Measurements from ENCODE around the gene METAP1. TPM values are rescaled to one million over a fixed set of nuclear protein-coding genes. Genes with fewer than 3 reads are reported as not detected.

METAP1 gene
- total RNA-seq, 2 experiments from 2014 or later = 42.6 to 52.8 TPM

DNA sequence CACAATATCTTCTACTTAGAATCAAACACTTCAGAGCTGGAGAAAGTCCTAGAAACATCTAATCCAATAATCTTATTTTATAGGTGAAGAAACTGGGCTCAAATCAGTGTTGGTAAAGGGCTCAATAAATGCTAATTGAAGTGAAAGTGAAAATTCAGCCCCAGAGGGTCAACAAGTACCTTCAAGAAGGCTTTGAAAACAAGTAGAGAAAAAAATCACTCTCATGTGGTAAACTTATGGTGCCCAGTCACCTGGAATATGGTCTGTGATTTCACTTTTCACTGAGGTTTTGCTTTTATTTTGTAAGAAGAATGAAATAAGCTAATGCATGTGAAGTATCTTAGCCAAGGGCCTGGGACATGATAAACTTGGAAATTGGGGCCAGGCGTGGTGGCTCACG lies 37.5 kb upstream of the METAP1 start:
- ChIA-PET POLR2A (interaction anchor here (0.8 kb wide), 1 partner anchor 130 kb away, joined by 3 read pairs; no protein-coding TSS in a partner anchor), CTCF (ENCODE audit: unreplicated experiment) (no interaction called here)
- intact Hi-C loops (cut with micrococcal nuclease; ENCODE audit: unreplicated experiment) = no loop called here
- no peak for DNase-seq (ENCODE audit: low spot score)
- Histone ChIP-seq H3K4me2 (ENCODE audit: low read length) (no peak overlapping the region), H3K4me1 (ENCODE audit: insufficient read depth, low read length, poor library complexity, severe bottlenecking) (no peaks in the 10 kb centered on the region), H3K27ac (ENCODE audit: low read depth, low read length, poor library complexity, severe bottlenecking) (no peak overlapping the region), H3K36me3 (ENCODE audit: insufficient read depth, low read length) (no peaks in the 10 kb centered on the region), H2AFZ (ENCODE audit: low read length) (no peak overlapping the region), H3K9me3 (ENCODE audit: low read length) (no peaks in the 10 kb centered on the region), H3K4me3 (ENCODE audit: low read depth, low read length, poor library complexity, severe bottlenecking) (no peak overlapping the region), H3K79me2 (ENCODE audit: insufficient read depth, low read depth, low read length) (no peaks in the 10 kb centered on the region), H3K9me2 (ENCODE audit: insufficient read depth, low read length) (no peaks in the 10 kb centered on the region), H4K20me1 (ENCODE audit: insufficient read depth, low read length) (no peaks in the 10 kb centered on the region)
- no peak for TF ChIP-seq EZH2phosphoT487 (IDR thresholded peaks at IDR 0.05; ENCODE audit: borderline replicate concordance, low read depth, low read length)
- TF ChIP-seq, protein P1, sequence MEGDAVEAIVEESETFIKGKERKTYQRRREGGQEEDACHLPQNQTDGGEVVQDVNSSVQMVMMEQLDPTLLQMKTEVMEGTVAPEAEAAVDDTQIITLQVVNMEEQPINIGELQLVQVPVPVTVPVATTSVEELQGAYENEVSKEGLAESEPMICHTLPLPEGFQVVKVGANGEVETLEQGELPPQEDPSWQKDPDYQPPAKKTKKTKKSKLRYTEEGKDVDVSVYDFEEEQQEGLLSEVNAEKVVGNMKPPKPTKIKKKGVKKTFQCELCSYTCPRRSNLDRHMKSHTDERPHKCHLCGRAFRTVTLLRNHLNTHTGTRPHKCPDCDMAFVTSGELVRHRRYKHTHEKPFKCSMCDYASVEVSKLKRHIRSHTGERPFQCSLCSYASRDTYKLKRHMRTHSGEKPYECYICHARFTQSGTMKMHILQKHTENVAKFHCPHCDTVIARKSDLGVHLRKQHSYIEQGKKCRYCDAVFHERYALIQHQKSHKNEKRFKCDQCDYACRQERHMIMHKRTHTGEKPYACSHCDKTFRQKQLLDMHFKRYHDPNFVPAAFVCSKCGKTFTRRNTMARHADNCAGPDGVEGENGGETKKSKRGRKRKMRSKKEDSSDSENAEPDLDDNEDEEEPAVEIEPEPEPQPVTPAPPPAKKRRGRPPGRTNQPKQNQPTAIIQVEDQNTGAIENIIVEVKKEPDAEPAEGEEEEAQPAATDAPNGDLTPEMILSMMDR (conservative IDR thresholded peaks at IDR 0.05; ENCODE audit: low read length) = no peak
- BruUV-seq (replicated peaks) = no TSS peak

DNA sequence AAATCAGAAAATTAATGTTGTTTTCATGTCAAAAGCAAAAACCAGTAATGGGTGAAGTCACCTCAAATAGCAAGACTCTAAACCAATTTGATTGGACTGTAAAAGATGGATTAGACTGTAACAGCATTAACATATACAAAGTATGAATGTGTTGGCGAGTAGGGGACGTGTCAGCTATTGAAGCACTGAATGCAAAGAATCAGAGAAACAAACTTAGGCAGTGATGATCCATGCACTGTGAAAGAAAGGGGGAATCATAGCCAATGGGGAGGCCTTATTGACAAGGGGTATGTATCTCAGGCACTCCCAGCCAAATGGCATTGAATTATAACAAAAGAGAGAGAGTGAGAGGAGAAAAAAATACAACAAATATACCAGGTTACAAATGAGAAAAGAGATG lies 36.1 kb upstream of the METAP1 start:
- BruUV-seq (replicated peaks) = no TSS peak
- TF ChIP-seq, protein P1 (conservative IDR thresholded peaks at IDR 0.05; ENCODE audit: low read length) = no peak
- no peak for TF ChIP-seq EZH2phosphoT487 (IDR thresholded peaks at IDR 0.05; ENCODE audit: borderline replicate concordance, low read depth, low read length)
- Histone ChIP-seq H3K79me2 (ENCODE audit: insufficient read depth, low read depth, low read length) (no peaks in the 10 kb centered on the region), H3K4me2 (ENCODE audit: low read length) (no peak overlapping the region), H3K27ac (ENCODE audit: low read depth, low read length, poor library complexity, severe bottlenecking) (no peak overlapping the region), H4K20me1 (ENCODE audit: insufficient read depth, low read length) (no peaks in the 10 kb centered on the region), H3K9me3 (ENCODE audit: low read length) (no peaks in the 10 kb centered on the region), H3K36me3 (ENCODE audit: insufficient read depth, low read length) (no peaks in the 10 kb centered on the region), H3K4me1 (ENCODE audit: insufficient read depth, low read length, poor library complexity, severe bottlenecking) (no peaks in the 10 kb centered on the region), H3K9me2 (ENCODE audit: insufficient read depth, low read length) (no peaks in the 10 kb centered on the region), H3K4me3 (ENCODE audit: low read depth, low read length, poor library complexity, severe bottlenecking) (no peak overlapping the region), H2AFZ (ENCODE audit: low read length) (no peak overlapping the region)
- no peak for DNase-seq (ENCODE audit: low spot score)
- CTCF ChIA-PET (ENCODE audit: unreplicated experiment) = no interaction called here
- intact Hi-C loops (cut with micrococcal nuclease; ENCODE audit: unreplicated experiment) = no loop called here
- POLR2A ChIA-PET = no interaction called here

DNA sequence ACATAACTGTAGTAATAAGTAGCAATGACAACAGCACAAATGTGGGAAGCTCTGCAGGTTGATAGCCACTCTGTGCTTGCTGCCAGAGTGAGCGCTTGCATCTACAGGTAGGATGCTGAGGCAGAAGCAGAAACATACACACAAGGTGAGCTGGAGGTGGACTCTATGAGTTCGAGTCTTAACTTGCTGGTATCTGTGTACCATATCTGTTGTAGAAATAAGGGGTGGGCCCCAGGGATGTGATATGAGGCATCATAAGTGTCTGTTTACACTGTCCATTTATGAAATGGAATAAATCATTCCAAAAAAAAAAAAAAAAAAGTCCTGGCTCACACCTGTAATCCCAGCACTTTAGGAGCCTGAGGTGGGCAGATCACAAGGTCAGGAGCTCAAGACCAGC lies 33.8 kb upstream of the METAP1 start:
- Histone ChIP-seq H2AFZ (ENCODE audit: low read length) (no peak overlapping the region), H3K27ac (ENCODE audit: low read depth, low read length, poor library complexity, severe bottlenecking) (no peak overlapping the region), H3K79me2 (ENCODE audit: insufficient read depth, low read depth, low read length) (no peaks in the 10 kb centered on the region), H4K20me1 (ENCODE audit: insufficient read depth, low read length) (no peaks in the 10 kb centered on the region), H3K9me2 (ENCODE audit: insufficient read depth, low read length) (no peaks in the 10 kb centered on the region), H3K36me3 (ENCODE audit: insufficient read depth, low read length) (no peaks in the 10 kb centered on the region), H3K4me1 (ENCODE audit: insufficient read depth, low read length, poor library complexity, severe bottlenecking) (no peaks in the 10 kb centered on the region), H3K9me3 (ENCODE audit: low read length) (no peaks in the 10 kb centered on the region), H3K4me3 (ENCODE audit: low read depth, low read length, poor library complexity, severe bottlenecking) (no peak overlapping the region), H3K4me2 (ENCODE audit: low read length) (no peak overlapping the region)
- no peak for TF ChIP-seq EZH2phosphoT487 (IDR thresholded peaks at IDR 0.05; ENCODE audit: borderline replicate concordance, low read depth, low read length)
- TF ChIP-seq, protein P1 (conservative IDR thresholded peaks at IDR 0.05; ENCODE audit: low read length) = no peak
- POLR2A ChIA-PET = interaction anchor here (0.6 to 0.7 kb wide), 4 partner anchors 9 to 545 kb away, joined by 3 to 4 read pairs (median 3); no protein-coding TSS in a partner anchor
- DNase-seq (ENCODE audit: low spot score) = no peak
- CTCF ChIA-PET (ENCODE audit: unreplicated experiment) = no interaction called here
- BruUV-seq (replicated peaks) = no TSS peak
- intact Hi-C loops (cut with micrococcal nuclease; ENCODE audit: unreplicated experiment) = no loop called here

Data from OCI-LY7 (cell line).